ENCODE data around the gene TPSG1. TPM values are rescaled to one million over a fixed set of nuclear protein-coding genes. Genes with fewer than 3 reads are reported as not detected.

TPSG1 gene
- not detected for total RNA-seq

GRCh38 chr16:1225051-1225451 lies at the start of gene TPSG1:
TSS of gene TPSG1 (minus strand) at chr16:1225268. CDS start at chr16:1225252, 16 bp downstream.

GRCh38 chr16:1255276-1256122 lies 30.4 kb upstream of the TPSG1 start, which contains the start of gene TPSD1:
TSS of gene TPSD1 (plus strand) at chr16:1256069. CDS start at chr16:1256281, 212 bp downstream.

GRCh38 chr16:1240436-1240835 lies 15.4 kb upstream of the TPSG1 start, which contains the start of gene TPSAB1:
TSS of gene TPSAB1 (plus strand) at chr16:1240705. CDS start at chr16:1240939, 234 bp downstream.

GRCh38 chr16:1230084-1230470 lies 5.0 kb upstream of the TPSG1 start, which contains the start of gene TPSB2:
TSS of gene TPSB2 (minus strand) at chr16:1230184. CDS start at chr16:1229951, 233 bp downstream.

Other genes with a start within 250 kb of the TPSG1 start
- gene SOX8, start 243.5 kb downstream of the TPSG1 start, total RNA-seq: under 1 TPM in 1 of 2 experiments, not detected in 1; 0.08 TPM
- not detected for gene SSTR5, start 152.5 kb downstream of the TPSG1 start, total RNA-seq
- not detected for gene C1QTNF8, start 129.0 kb downstream of the TPSG1 start, total RNA-seq
- 1 to 10 TPM; 1.9 TPM for gene CACNA1H, start 72.2 kb downstream of the TPSG1 start, total RNA-seq
- gene TPSB2, start 4.9 kb upstream of the TPSG1 start, total RNA-seq: not detected
- gene TPSAB1, start 15.4 kb upstream of the TPSG1 start, total RNA-seq: not detected
- not detected for gene TPSD1, start 30.8 kb upstream of the TPSG1 start, total RNA-seq
- gene UBE2I, start 84.4 kb upstream of the TPSG1 start, total RNA-seq: 100 to 1,000 TPM; 165 to 201 TPM
- gene BAIAP3, start 108.4 kb upstream of the TPSG1 start, total RNA-seq: 1 to 10 TPM; 1.4 to 1.7 TPM
- gene TSR3, start 126.6 kb upstream of the TPSG1 start, total RNA-seq: 10 to 100 TPM; 34.5 to 38.1 TPM
- 10 to 100 TPM; 37.3 to 40.1 TPM for gene GNPTG, start 126.7 kb upstream of the TPSG1 start, total RNA-seq
- gene UNKL, start 189.4 kb upstream of the TPSG1 start, total RNA-seq: 10 to 100 TPM; 46.5 to 51.1 TPM
- gene UQCC4, start 195.5 kb upstream of the TPSG1 start, total RNA-seq: 10 to 100 TPM; 11.5 to 14.0 TPM
- under 1 TPM in 1 of 2 experiments, not detected in 1; 0.73 TPM for gene PERCC1, start 205.8 kb upstream of the TPSG1 start, total RNA-seq
- 1 to 10 TPM; 2.7 to 3.7 TPM for gene CCDC154, start 219.3 kb upstream of the TPSG1 start, total RNA-seq
- gene CLCN7, start 249.8 kb upstream of the TPSG1 start, total RNA-seq: 10 to 100 TPM; 61.3 to 66.5 TPM